ENCODE results near the gene VSX1.

DNA sequence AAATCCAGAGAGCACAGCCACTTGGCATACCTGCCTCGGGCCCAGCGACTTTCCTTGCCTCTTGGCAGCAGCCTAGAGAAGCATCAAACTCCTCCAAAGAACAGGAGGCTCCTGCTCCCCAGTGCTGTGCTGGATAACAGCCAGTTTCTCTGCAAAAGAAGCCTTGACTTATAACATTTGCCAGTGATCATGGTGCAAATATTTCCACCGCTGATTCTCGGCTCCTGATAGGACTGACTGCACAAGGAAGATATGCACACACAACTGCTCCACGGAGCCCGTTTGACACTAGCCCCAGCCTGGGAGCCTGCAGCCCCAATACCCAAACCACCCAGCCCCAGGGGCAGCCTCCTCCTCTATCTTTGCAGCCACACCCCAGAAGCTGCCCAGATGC lies 41.5 kb downstream of the VSX1 start:
- TF ChIP-seq, protein P1, sequence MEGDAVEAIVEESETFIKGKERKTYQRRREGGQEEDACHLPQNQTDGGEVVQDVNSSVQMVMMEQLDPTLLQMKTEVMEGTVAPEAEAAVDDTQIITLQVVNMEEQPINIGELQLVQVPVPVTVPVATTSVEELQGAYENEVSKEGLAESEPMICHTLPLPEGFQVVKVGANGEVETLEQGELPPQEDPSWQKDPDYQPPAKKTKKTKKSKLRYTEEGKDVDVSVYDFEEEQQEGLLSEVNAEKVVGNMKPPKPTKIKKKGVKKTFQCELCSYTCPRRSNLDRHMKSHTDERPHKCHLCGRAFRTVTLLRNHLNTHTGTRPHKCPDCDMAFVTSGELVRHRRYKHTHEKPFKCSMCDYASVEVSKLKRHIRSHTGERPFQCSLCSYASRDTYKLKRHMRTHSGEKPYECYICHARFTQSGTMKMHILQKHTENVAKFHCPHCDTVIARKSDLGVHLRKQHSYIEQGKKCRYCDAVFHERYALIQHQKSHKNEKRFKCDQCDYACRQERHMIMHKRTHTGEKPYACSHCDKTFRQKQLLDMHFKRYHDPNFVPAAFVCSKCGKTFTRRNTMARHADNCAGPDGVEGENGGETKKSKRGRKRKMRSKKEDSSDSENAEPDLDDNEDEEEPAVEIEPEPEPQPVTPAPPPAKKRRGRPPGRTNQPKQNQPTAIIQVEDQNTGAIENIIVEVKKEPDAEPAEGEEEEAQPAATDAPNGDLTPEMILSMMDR (conservative IDR thresholded peaks at IDR 0.05; ENCODE audit: low read depth, low read length) = no peak
- TF ChIP-seq EZH2 (IDR thresholded peaks at IDR 0.05; ENCODE audit: borderline replicate concordance, low read depth, low read length, poor library complexity, severe bottlenecking) = no peak

Measured in A673 (cell line).